Hematopoietic multipotent progenitor cell treated with erythropoietin and hydrocortisone succinate and interleukin-3 and kit ligand, for 4 days (in vitro differentiated cells): ENCODE results near the gene PARP6.

ENCODE experiments used
- DNase-seq: peaks from one replicate; pipeline ENCODE4 v3.0.0-alpha.2; 2015

Gene PARP6

DNA sequence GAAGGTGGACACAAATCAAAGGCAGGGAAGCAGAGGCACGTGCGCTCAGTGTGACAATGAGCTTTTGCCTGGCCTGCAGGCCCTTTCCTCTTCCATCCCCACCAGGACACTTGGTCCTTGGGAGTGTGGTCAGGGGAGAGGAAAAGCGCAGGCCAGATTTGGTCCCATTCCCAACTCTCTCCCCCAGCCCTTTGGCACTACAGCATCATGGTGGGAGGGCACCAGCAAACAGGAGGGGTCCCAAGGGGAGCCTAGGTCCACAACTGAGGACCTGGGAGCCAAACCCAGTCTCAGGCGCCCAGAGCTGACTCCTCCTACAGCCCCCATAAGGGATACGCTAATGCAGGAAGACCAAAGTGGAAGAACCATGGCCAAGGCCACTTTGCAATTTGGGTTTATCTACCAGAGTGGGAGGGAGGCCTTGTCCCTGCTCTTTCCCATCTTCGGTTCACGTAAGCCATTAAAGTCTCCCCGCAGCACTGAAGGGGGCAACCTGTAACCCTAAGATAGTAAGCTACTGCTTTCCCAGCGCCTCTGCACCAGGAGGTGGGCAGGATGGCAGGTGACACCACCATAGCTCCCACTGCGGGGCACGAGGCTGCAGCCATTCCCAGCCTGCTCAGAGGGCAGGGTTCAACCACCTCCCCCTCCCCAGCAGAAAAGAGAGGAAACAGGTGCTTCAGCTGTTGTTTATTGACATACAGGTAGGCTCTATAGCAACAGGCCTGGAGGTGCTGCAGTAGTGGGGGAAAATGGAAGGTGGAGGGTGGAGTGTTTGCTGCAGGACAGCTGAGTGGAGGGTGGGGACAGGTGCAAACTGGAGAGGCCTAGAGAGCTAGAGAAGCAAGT lies 73.8 kb downstream of the PARP6 start:
- no peak for DNase-seq

DNA sequence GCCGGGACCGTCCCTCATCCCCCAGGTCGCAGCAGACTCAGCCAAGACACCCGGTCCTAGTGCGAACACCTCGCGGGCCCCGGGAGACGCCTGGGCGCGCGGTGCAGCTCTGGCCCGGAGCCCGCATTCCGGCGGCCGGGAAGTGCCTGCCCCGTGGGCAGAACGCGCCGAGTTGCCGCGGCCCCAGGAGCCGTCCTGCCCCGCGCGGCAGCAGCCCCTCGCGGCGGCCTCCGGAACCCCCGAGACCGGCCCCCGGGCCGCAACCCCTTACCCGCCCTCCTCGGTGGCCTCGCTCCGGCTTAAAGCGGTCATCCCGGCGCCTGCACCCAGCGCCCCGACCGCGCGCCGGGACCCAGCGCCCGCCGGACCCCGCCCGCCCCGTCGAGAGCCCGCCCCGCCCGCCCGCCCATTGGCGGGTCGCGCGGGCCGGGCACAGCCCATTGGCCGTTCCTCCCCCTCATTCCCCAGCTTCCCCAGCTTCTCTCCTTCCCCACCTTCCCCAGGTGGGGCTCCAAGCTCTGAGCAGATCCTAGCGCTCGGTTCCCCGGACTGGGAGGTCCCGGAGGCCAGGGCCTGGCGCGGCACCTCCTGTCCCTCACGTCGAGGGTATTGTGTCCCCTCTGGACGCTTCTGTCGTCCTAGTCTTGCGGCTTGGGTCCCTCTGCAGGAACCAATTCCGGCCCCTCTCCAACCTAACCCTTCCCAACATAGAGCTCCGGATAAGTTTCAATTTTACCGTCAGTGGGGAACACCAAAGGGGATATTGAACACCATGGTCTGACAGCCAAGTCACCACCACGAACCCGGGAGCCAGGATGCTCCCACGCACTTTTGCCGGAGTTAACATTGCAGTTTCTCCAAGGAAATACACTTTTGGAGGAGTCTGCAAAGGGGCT lies 74.6 kb downstream of the PARP6 start, which contains the start of gene GRAMD2A:
GRAMD2A (minus strand) TSS at position 328 of the 896 bp plus-strand sequence.
- peak; percentile 42 for DNase-seq

DNA sequence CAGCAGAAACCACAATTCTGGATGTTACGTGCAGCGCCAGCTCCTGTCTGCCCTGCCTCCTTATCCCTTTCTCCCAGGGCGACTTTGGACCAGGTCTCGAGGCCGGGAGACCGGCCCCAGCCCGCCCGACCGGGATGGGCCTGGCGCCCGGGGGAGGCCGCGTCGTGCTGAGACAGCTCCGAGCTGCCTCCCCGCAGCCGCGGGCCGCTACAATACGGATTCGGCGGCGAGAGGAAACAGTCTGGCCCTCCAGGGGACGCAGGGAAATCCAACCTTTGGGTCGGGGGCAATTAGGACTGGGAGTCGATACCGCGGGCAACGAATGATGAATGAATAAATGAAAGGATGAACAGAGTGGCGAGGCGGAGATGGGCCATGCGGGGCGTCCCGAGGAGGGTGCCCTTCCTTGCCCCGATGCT lies 75.3 kb downstream of the PARP6 start:
- no peak for DNase-seq

DNA sequence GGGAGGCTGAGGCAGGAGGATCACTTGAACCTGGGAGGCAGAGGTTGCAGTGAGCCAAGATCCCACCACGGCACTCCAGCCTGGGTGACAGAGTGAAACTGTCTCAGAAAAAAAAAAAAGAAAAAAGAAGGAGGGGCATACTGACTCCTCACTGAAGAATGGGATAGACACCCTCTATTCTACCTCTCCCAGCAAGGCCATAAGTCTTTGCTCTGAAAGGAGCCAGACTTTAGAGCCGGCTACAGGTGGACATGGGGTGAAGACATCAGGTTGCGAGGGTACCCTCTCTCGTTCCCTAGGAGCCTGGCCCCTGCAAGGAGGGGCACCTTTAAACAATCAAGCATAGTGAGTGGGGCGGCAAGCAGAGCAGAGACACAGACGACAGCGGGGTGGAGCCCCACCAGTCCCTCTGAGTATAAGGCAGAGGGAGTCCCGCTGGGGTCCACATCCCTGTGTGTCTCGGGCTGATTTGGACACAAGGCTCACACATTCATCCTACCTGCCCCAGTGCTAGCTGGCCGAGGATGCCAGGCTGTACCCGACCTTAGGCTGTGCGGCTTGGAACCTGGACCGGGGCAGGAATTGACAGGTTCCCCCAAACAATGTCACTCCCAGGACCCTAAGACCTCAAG lies 75.8 kb downstream of the PARP6 start:
- no peak for DNase-seq

DNA sequence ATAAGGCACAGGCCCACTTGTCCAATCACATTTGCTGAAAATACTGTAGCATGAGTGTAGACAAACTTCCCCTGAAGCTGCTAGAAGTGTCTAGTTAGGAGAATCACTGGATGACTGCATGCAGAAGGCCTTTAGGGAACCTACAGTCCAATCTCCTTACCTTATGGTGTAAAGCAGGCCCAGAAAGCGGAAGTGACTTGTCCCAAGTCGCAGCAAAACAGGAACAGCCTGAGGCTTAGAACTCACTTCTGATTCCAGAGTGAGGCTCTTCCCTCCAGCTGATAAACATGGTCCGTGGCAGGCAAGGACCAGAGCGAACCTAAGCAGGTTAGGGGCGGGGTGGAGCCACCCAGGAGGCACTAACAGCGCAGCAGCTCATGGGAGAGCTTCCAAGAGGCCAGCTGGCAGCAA lies 77.2 kb downstream of the PARP6 start:
- peak; percentile 85 for DNase-seq

DNA sequence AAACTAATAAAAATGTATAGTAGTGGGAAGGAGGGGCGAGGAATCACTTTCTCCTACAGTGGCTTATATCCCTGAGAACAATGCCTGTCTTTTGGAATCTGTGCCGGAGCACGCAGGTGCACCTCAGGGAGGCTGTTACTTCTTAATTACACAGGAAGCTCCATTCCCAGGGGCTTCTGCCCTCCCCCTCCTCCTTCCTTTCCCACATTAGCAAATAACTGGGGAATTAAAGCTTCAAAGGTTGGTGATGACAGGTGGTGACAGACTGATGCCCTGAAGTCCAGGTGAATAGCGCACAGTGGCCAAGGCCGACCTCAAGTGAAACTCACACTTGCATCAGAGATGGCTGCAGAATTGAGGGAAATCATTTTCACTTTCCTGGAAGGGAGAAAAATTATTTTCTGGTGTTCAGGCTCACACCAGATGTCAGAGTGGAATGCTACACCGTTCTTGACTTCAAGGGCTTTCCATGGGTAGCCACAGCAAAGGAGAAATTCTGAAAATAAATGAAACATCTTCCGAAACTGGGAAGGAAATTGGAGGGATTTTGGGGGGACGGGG lies 78.4 kb downstream of the PARP6 start:
- no peak for DNase-seq

DNA sequence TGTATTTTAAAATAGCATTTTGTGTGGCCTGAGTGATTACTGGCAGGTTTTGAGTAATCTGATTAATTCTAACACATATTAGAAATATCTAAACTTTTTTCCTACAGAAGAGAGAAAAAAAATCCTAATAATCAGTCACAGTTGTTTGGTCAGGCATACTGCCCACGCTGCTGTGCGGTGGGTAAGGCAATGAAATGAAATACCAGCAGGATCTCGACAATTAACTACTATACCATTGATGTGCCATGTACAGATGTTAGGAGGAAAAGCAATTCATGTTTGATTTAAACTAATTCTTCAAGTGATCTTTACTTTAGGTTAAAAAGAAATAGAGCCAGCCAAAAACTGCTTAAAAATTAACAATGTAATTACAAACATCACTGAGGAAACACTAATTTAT lies 79.9 kb downstream of the PARP6 start:
- DNase-seq: no peak
